VCaP (cell line): Measurements from ENCODE around the gene AGAP5.

ENCODE experiments used
- H3K27ac ChIP-seq: fragments of 450-650 bp; 2 replicates; pipeline ENCODE4 v1.5.1; 2017
- TF ChIP-seq, protein P1 (sequence below): fragments of 450-650 bp; conservative IDR thresholded peaks from 2 replicates; pipeline ENCODE4 v1.5.1; 2017; ENCODE audit warnings: mild to moderate bottlenecking, moderate library complexity

The AGAP5 gene

DNA sequence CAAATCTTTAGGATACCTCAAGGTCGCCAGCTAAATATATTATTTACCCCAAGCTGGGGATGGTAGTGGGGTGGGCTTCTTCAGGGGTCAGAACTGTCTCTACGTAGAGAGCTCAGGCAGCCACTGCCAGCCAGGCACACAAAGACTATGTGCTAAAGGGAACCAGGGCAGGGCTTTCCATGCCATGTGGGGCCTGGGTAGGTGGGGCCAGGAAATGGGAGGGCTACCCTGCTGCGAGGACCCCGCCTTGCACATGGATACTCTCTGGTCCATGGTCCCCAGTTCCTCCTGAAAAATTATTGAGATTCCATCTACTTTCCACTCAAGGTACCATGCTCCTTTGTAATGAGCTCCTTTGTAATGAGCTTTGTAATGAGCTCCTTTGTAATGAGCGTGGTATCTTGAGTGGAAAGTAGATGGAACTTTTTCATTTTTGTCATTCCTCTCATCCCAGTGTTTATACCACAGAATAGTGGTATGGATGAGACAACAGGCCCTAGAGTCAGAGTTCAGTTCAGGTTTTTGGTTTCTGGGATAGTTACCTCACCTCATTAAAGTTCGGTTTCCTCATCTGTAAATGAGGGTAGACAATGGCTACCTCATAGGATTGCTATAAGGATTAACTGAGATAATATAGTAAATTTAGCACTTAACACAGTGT is 47.9 kb downstream of the AGAP5 start:
- H3K27ac ChIP-seq: no peak overlapping the region
- TF ChIP-seq, protein P1, sequence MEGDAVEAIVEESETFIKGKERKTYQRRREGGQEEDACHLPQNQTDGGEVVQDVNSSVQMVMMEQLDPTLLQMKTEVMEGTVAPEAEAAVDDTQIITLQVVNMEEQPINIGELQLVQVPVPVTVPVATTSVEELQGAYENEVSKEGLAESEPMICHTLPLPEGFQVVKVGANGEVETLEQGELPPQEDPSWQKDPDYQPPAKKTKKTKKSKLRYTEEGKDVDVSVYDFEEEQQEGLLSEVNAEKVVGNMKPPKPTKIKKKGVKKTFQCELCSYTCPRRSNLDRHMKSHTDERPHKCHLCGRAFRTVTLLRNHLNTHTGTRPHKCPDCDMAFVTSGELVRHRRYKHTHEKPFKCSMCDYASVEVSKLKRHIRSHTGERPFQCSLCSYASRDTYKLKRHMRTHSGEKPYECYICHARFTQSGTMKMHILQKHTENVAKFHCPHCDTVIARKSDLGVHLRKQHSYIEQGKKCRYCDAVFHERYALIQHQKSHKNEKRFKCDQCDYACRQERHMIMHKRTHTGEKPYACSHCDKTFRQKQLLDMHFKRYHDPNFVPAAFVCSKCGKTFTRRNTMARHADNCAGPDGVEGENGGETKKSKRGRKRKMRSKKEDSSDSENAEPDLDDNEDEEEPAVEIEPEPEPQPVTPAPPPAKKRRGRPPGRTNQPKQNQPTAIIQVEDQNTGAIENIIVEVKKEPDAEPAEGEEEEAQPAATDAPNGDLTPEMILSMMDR: no peak

DNA sequence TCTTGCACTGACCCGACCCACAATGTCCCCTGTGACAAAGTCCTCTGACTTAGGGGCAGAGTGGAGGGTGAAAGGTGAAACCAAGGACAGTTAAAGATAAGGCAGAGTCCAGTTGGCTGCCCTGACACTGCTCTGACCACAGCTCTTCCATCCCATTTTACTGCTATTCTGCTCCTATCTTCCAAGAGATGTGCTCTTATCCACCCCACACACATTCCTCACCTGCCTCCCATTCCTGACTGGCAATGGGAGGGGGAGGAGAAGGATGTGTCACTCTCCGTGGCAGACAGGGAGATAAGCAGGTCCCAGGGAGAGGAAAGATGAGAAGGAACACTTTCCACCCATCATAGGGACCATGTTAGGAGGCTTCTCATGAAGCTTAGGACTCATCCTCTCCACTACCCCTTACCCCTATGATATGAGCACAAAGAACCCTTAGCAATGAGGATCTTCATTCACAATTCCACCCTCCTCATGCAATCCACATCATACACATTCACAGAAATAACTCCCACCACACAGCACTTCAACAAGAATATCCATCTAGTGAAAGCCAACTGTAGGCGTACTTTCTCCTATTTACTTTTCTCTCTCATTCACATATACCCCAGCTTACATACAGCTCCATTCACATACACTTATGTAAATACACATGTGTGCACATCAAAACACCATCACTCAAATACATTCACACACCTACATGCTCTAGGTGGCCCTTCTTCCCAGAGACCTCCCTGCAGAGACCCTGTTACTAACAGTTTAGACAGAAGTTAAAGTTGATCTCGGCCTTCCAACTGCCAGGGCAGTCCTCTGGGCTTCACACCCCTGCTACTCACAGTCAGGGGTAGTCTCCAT is 48.7 kb downstream of the AGAP5 start:
- TF ChIP-seq, protein P1: no peak
- no peak overlapping the region for H3K27ac ChIP-seq

DNA sequence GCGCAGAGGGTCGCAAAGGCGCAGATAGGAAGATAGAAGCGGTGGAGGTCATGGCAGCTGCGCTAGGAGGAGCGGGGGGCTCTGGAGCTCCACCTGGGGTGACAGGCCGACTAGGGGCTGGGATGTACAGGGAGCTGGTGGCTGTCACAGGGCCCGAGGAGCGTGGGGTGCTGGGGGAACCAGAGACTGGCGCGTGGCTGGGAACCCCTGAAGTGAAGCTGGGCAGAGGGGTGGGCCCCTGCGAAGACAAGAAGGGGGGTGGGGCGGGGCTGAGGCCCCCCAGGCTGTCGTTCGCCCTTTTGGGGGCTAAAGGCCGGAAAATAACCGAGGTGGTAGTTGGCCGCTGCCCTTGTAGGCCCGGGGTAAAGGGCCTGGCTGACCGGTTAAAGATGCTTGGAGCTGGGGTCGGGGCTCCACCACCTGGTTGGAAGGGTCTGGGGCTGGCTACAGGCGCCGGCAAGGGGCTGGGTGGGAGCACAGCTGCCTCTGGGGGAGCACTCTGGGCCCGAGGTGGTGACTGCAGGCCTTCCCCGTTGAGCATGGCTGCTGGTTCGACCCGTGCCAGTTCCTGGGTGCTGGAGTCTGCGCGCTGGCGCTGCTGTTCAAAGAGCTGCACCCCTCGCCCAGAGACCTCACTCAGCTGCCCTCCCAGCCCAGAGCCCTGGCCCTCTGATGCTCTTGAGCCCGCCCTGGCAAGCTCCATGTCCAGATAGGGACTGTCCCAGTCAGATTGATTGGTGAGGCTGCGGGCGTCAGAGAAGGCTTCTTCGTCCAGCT is 49.8 kb downstream of the AGAP5 start:
- peak overlapping the region; percentile 61; the same call in 1 of the 2 replicates for H3K27ac ChIP-seq
- TF ChIP-seq, protein P1: no peak

DNA sequence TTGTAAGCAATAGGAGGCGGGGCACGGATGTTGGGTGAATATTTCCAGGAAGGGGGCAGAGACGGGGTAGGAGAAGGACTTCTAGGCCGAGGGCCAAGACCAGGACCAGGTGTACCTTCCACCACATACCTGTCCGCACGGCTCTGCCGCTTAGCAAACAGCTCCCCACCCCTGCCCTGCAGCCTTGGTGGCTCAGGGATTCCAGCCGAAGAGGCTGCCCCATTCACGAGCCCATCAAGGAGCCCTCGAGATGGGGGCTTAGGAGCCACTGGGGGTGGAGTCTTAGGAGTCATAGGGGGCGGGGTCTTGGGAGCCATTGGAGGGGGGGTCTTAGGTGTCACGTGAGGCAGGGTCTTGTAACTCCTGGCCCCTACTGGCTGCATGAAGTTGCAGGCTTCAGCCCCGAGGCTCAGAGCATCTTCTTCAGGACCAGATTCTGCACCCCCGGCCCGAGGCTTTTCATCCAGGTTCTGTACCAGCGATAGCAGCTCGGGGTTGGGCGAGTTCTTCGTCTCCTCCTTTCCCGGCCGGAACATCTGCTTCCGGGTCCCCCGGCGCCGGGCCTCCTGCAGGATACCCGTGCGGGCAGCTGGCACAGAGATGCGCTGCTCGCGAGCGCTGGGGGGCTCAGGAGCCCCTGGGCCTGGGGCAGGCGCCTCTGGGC is 50.6 kb downstream of the AGAP5 start:
- TF ChIP-seq, protein P1: no peak
- H3K27ac ChIP-seq: peak overlapping the region; percentile 61; the same call in 1 of the 2 replicates

DNA sequence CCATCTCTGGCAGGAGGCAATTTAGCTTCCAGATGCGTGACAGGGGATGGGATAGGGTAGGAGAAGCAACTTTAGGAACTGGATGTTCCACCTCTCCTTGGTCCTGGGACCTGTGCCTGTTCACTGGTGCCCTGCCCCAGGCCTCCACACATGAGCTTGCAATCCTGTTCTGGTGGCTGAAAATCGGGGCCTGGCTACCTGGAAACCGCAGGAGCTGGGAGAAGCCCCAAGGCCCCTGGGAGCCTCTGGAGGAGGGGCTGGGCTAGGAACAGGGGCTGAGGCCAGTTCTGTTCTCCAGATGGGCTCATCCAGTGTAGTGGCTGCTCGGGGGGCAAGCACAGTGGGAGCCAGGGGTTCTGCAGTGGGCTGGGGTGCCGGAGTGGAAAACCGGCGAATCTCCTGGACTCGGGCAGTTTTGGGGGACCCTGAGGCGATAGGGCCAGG is 51.3 kb downstream of the AGAP5 start:
- peak overlapping the region; percentile 61; the same call in 1 of the 2 replicates for H3K27ac ChIP-seq
- TF ChIP-seq, protein P1: no peak

DNA sequence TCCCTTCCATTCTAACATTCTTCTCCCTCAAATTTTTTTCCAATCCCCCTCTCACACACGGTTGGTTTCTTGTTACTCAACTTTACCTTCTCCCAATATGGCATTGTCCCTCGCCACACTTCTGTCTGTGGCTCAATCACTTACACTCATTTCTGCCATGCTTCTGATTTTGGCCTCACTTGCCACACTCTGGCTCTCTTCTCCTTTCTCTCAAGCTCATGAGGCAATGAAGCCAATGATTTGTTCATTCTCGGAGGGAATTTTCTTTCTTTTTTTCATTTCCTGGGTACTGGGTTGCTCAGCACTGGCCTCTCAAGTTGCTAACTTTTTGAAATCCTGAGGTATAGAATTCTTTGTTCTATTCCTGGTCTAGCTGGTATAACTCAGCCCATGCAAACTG is 52.7 kb downstream of the AGAP5 start:
- TF ChIP-seq, protein P1: no peak
- no peak overlapping the region for H3K27ac ChIP-seq
